GM12801 (cell line): ENCODE results near the gene TAS2R8.

Source experiments
- CTCF ChIP-seq: IDR thresholded peaks from one replicate; pipeline ENCODE4 v1.5.1; 2011; ENCODE audit warnings: control low read depth; ENCODE audit not compliant: insufficient read length; ENCODE audit errors: extremely low read depth

Gene TAS2R8, protein sequence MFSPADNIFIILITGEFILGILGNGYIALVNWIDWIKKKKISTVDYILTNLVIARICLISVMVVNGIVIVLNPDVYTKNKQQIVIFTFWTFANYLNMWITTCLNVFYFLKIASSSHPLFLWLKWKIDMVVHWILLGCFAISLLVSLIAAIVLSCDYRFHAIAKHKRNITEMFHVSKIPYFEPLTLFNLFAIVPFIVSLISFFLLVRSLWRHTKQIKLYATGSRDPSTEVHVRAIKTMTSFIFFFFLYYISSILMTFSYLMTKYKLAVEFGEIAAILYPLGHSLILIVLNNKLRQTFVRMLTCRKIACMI

GRCh38 chr12:10807186-10807585 lies at the start of gene TAS2R8:
TAS2R8 (minus strand) TSS chr12:10807286; CDS start chr12:10806980, 306 bp downstream.
- no peak for TF ChIP-seq CTCF

GRCh38 chr12:10855807-10856206 lies 48.7 kb upstream of the TAS2R8 start:
- no peak for TF ChIP-seq CTCF

DNA sequence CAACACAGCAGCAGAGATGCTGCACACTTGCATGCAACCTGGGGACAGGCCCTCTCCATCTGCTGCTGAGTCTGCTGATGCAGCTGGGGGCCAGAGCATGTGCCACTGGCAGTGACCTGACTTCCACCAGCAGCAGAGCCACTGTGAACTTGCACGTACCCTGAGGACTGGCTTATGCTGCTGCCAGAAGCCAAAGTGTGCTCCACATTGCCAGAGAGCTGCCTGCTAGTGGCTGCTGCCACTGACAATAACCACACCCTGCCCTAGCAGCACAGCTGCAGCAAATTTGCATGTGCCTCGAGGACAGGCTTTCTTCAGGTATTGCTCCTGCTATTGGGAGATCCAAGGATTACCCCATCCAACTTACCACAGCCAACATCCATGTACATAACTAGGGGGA lies 46.7 kb upstream of the TAS2R8 start:
- TF ChIP-seq CTCF = no peak

DNA sequence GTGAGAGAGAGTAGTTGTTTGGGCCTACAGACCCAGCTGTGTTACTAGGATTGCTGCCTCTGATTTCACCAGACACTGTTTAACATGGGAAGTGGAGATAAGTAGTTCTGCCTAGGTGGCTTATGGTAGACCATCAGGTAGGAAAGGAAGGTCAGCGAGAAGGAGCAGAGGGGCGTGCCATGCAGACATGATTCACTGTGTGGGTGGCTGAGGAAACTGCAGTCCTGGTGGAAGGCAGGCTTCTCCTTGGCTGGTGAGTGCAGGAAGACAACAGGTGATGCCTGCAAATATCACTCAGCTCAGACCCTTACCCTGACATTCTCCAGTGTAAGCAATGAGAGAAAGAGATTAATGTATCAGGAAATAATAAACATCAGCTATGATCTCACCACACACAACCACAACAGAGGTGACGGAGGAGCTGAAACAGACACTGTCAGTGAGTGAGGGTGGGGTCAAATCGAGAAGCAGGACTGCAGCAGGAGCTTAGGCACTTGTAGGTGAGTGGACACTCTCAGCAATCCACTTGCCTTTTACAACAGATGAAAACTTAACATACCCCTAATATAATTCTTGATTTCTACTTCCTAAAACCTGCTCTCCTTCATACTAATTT lies 44.3 kb upstream of the TAS2R8 start:
- no peak for TF ChIP-seq CTCF

DNA sequence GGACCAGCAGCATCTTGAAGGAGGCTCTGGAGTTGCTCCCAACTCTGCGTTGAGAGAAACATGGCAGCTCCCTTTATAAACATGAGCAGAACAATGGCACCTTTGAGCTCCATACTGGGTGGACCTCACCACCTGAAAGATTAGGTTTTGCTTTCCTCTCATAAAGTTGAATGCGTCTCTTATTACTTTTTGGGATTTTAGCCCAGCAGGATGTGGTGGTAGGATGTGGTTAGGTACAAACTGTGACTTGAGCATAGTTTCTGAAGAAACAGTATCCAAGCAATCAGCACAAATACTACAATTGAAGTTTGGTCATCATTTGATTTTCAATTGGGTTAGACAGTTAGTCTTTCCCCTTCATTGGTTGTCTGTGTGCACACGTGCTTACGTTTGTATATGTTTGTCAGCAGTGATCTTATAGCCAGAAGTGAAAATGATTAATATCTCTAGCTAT lies 42.4 kb upstream of the TAS2R8 start, which contains the start of gene PRR4:
TSS of gene PRR4 (minus strand) at position 51 of the 454 bp plus-strand sequence. CDS start at position 13, 38 bp downstream.
- no peak for TF ChIP-seq CTCF

DNA sequence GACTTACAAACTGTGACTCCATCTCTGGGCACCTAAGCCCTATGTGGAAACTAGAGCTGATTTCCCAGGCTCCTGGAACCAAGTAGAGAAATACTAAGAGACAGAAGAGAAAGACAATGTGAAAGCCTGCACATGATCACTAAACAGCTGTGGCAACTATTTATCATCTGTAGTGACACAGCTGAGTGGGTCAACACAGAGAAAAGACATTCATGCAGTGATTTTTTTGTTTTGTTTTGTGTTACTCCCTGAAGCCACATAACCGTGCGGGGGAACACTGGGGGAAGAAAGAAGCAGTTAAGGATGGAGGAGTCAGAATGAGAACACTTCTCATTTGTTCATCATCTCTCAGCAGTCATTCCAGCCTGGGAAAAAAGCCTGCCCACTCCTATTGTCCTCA lies 40.7 kb upstream of the TAS2R8 start:
- no peak for TF ChIP-seq CTCF

GRCh38 chr12:10842862-10843261 lies 35.8 kb upstream of the TAS2R8 start:
- no peak for TF ChIP-seq CTCF
